HG02943 (cell line): ENCODE results near the gene LOC128125822.
A peak's percentile ranks its signal among the peaks of the same experiment; 100 is the strongest.
"Not testable (repeated sequence)": the region's sequence is repeated elsewhere in the genome, so short reads cannot be mapped to it uniquely, and the experiment has no call there.

Source experiments
- ATAC-seq: cut with Tn5 transposase; IDR thresholded peaks from one replicate; pipeline ENCODE4 v1.9.1; 2021; ENCODE audit warnings: mild to moderate bottlenecking, low read depth, moderate library complexity; ENCODE audit not compliant: unreplicated experiment

The LOC128125822 gene

GRCh38 chr6:63580704-63580961, 8.4 kb downstream of the LOC128125822 start:
- ATAC-seq: no peak

DNA sequence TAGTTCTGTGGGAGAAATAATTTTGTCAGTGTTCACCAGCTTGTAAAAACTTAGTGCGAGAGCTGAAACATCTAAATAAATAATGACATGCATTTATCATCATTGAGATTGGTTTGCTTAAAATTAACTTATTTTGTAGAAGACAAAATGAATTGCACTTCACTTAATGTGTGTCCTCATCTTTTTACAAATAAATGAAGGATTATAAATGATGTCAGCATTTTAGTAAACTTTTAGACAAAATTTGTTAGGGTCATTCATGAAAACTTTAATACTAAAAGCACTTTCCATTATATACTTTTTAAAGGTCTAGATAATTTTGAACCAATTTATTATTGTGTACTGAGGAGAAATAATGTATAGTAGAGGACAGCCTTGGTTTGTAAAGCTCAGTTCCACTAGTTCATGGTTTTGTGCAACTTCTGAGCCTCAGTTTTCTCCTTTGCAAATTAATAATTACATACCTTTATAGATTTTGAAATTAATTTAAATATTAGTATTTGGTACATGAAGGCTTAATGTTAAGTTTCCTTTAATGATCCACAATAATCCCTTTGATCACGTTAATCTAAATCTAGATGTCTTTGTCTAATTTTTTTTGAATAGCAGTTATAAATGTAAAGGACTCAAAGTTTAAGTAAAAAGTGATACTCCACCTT, 9.2 kb downstream of the LOC128125822 start:
- no peak for ATAC-seq

- no peak for ATAC-seq
Measured at GRCh38 chr6:63582579-63583231, 10.4 kb downstream of the LOC128125822 start.

GRCh38 chr6:63584125-63584514, 11.8 kb downstream of the LOC128125822 start:
- ATAC-seq: no peak

- no peak for ATAC-seq
Measured at GRCh38 chr6:63584566-63584965, 12.3 kb downstream of the LOC128125822 start.

DNA sequence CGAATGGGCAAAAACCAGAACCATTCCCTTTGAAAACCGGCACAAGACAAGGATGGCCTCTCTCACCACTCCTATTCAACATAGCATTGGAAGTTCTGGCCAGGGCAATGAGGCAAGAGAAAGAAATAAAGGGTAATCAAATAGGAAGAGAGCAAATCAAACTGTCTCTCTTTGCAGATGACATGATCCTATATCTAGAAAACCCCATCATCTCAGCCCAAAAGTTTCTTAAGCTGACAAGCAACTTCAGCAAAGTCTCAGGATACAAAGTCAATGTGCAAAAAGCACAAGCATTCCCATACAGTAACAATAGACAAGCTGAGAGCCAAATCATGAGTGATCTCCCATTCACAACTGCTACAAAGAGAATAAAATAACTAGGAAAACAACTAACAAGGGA, 13.4 kb downstream of the LOC128125822 start:
- ATAC-seq: not testable (repeated sequence)

DNA sequence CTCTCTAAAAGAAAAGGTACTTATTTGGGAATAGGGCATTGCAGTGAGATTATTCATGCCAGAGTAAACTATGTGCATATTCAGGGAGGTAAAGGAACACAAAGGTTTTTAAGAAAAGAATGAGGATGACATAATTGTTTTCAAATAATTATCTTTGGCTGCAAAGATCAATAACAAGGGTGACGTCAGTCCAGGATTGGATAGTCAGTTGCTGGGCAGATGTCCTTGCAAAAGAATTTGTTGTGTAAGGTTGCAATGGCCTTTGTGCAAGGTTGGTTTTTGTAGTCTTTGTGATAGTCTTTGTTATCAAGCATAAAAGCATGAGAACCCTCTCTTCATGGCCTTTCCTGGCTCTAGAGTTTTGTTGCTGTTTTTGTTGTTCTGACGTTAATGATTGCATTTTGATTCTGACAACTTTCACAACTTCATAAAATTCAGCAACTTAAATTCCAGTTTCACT, 17.7 kb downstream of the LOC128125822 start:
- ATAC-seq: no peak

DNA sequence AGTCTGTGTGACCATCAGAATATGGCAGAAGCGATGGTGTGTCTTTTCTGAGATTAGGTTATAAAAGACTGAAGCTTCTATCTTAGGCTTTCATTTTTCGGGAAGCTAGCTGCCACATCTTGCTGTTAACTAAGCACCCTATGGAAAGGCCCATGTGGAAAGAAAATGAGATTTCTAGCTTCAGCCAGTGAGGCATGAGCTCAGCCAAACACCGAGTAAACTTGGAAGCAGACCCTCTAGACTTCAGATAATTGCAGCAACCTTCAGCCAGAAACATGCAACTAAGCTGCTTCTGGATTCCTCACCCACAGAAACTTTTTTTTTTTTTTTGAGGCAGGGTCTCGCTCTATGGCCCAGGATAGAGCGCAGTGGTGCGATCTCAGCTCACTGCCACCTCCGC, 20.6 kb downstream of the LOC128125822 start:
- no peak for ATAC-seq

DNA sequence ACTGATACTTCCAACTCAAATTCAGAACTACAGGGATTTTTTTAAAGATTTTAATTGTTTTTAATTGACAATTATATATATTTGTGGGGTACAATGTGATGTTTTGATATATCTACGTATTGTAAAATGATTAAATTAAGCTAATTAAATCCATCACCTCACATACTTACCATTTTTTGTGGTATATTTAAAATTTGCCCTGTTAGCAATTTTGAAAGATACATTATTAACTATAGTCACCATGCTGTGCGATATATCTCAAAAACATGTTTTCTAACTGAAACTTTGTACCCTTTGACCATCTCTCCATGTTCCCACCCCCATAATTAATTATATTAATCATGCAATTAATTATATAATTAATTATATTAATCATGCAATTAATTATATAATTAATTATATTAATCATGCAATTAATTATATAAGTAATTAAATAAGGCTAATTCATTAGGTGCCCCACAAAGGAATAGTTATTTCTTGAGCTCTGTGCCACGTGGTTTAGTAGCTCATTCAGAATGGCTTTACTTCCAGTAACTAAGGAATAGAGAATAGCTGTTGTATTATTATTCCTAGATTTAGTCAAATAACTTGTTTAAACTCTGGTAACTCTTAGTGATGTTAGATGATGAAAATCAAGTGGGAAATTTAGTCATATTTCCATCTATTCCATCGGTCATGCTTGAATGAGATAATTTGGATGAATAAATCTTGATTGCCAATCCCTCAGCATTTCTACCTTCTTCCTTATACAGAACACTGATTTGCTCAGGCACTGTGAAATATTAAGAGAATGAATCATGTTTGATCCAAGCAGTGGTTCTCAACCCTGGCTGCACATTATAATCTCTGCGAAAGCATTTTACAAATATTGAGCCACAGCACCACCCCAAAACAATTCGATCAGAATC, 25.1 kb downstream of the LOC128125822 start:
- no peak for ATAC-seq

- peak; percentile 100 for ATAC-seq
Measured at GRCh38 chr6:63598049-63599036, 26.1 kb downstream of the LOC128125822 start.

- ATAC-seq: no peak
Measured at GRCh38 chr6:63599243-63599642, 27.0 kb downstream of the LOC128125822 start.

- ATAC-seq: no peak
Measured at GRCh38 chr6:63600136-63600535, 27.9 kb downstream of the LOC128125822 start.

GRCh38 chr6:63609231-63609630, 37.0 kb downstream of the LOC128125822 start:
- no peak for ATAC-seq

DNA sequence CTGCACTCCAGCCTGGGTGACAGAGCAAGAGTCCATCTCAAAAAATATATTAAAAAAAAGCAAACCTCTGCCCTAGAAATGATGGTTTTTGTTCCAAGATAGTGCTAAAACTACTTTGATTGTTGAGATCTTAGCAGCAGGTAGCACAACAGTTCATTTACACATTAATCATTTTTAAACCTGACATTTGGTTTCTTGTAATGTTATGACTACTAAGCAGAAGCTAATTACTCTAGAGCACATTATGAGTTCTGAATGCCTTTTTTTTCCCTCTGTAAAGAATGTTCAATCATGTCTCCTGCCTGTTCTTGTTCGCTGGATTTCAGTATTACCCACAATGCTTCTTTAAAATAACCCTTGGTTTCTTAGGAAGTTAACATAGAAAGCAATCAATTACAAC, 38.7 kb downstream of the LOC128125822 start:
- no peak for ATAC-seq

GRCh38 chr6:63611560-63611959, 39.3 kb downstream of the LOC128125822 start:
- no peak for ATAC-seq

DNA sequence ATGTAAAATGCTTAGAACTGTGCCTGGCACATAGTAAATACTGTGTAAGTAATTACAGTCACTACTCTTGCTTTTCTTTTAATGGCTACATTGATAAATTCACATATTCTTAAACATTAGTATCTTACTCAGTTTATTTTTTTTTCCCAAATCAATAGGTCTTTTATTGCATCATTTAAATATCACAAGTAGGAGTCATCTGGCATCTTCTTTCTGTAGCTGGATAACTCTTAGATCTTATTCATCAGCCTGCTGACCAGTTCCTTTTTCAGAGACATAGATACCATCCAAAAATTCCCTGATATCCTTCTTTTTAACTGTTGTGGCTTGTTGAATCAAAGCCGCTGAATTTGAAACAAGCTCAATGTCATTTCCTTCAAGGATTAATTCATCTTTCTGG, 43.3 kb downstream of the LOC128125822 start:
- ATAC-seq: no peak
